ENCODE measurements around the gene SCAPER.
"Not testable (repeated sequence)": the region's sequence is repeated elsewhere in the genome, so short reads cannot be mapped to it uniquely, and the experiment has no call there.

SCAPER gene

DNA sequence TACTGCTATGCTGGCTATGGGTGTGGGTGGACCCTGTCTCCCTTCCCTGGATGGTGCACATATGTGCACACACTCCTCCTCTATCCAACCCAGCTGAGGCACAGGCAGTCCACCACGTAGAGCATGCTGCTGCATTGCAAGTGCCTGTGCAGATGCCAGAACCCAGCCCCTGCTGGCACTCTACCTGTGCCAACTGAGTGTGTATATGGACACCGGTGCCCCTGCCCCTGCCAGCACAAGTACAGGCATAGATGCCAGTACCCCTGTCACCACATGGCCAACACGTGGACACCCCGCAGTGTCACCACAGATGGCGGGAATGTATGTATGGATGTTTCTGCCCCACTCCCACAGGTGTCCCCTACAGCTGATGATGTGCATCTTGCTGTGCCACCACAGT is 352.0 kb downstream of the SCAPER start:
- no peak for DNase-seq

DNA sequence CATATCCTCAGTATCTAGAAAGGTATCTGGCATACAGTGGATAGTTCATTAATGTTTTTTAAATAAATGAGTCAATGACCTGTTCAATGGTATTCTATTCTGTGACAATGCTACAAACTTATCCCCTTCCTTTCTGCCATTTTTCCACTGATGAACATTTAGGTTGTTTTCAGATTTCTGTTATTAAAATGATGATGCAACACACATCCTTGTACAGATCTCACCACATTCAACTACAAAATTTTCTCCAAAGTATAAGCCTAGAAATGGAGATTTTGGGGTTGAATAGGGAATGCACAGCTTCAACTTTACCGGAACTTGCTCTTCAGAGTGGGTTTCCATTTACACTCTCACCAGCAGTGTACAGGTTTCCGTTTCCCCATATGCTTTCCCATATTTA is 358.3 kb downstream of the SCAPER start:
- no peak for DNase-seq

DNA sequence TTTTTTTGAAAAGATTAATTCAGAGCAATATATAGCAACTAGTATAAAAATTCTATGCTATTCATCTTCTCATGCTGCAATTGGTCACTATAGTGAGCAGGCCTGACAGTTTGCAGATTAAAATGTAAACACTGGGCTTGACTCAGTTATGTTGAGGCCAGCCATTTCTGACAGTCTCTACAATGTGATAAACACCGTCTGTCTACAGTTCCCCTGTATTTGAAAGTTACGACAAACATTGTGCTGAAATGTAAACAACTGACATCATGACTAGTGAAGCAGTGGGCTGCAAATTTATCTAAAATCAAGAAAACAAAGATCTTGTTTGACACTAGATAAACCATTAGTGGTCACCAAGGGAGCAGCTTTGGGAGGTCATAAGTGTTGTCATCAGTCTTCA is 371.1 kb downstream of the SCAPER start:
- DNase-seq, result no peak

DNA sequence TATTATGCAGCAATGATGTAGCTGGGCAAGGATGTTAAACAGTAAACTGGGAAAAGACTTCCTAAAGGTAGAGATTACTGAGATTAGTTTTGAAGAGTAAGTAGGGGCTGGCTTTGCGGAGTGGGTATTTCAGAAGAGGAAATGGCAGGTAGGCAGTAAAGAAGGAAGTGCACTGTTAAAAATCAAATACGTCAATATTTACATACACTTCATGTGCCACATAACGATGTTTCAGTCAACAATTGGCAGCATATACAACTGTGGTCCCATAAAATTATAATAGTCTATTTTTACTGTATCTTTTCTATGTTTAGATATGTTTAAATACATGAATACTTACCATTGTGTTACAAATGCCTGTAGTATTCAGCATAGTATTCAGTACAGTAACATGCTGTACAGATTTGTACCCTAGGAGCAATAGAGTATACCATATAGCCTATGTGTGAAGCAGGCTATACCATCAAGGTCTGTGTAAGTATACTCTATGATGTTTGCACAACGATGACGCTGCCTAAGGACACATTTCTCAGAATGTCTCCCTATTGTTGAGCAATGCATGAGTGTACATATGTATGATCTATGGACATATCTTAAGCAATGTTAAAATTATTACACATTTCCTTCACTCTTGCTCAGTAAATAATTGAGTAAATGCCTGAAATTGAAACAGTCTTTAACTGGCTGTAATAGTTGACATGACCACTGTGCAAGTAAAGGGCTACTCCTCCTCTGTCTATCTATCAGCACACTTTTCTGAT is 371.9 kb downstream of the SCAPER start:
- no peak for DNase-seq

DNA sequence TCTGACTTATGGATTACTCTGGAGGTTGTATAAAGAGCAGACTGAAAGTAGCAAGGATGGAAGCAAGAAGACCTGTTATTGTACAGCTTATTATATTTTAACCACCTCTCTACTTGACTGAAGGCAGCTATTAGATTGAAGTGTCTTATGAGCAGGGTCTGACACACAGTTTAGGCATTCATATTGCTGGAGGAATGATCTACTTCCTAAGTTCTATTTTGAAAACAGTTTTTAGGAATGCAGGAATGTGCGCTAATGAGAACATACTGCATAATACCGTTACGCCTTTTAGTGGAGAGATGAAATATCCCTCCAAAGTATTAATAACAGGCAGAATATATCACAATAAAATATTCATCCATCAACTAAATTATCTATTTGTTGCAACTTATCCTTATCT is 375.2 kb downstream of the SCAPER start:
- no peak for DNase-seq

DNA sequence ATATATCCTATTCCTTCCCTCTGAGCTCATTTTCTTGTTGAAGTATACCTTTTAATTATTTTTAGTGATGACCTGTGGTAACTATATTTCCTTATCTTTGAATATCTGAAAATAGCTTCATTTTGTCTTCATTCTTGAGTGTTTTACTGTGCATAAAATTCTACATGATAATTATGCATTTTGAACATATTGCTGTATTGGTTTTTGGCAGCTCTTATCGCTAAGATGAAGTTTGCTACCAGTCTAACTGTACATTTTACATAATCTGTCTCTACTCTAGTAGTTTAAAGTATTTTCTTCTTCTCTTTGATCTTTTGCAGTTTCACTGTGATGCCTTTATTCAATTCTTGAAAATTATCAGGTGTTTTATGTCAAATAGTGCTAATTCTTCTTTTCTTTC is 379.0 kb downstream of the SCAPER start:
- no peak for DNase-seq

DNA sequence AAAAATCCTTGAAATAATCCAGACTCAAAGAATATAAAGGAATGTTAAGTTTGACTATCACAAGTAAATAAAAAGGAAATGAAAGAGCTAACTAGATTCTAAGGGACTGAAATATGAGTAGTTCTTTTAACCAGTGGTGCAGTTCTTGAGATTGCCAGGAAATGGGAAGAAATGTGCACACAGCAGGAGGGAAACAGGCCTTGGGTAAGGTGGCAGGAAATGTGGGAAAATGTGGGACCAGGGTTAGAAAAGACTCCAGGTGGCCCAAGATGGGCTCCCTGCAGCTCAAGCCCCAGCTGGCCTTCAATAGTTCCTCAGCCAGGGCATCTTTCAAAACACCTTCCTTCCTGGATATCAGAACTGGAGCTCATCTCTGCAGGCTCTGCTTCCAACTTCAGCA is 387.2 kb downstream of the SCAPER start:
- no peak for DNase-seq

DNA sequence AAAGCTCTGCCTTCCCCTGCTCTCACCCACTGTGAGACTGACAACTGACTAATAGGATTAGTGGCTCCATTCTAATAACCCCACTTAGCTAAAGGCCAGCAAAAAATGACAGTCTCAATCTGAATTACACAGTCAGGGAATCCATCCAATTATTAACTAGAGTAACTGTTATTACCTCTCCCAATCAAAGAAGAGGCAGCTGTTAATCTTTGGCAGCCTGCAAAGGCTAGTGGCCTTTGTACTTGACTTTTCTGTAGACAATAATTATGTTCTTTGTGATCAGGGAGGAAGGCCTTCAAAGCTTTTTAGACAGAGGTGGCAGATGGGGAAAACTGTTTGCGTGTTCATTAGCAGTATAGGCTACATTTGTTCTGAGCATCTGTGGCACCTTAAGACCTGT is 390.9 kb downstream of the SCAPER start:
- DNase-seq, result no peak

DNA sequence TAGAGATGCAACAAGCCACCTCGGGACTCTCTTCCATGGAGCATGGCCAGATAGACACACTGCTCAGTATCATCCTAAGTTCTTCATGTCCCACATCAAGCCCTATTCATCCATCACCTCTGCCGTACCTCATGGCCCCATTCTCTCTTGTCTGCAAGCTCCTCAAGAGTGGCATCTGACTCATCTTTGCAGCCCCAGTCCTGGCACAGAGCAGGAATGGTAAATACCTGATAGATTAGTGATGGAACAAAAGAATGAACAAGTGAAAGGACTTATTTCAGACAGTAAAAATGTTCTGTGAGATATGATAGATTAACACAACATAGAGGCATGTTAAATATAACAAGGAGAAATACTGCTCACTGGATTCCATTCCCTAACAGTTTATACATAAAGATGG is 392.2 kb downstream of the SCAPER start:
- no peak for DNase-seq

DNA sequence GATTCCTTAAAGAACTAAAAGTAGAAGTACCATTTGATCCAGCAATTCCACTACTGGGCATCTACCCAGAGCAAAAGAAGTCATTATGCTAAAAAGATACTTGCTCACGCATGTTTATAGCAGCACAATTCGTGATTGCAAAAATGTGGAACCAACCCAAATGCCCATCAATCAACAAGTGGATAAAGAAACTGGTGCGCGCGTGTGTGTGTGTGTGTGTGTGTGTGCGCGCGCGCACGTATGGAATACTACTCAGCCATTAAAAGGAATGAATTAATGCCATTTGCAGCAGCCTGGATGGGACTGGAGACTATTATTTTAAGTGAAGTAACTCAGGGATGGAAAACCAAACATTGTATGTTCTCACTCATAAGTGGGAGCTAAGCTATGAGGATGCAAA is 394.5 kb downstream of the SCAPER start:
- DNase-seq, result not testable (repeated sequence)

DNA sequence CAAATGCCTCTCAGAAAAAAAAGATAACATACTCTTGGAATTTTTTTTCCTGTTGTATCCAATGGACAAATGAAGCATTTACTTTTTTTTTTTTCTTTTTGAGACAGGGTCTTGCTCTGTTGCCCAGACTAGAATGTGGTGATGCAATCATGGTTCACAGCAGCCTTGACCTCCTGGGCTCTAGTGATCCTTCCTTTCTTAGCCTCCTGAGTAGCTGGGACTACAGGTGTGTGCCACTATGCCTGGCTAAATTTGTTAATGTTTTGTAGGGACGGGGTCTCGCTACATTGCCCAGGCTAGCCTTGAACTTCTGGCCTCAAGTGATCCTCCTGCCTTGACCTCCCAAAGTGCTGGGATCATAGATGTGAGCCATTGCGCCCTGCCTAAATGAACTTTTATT is 401.3 kb downstream of the SCAPER start:
- DNase-seq, result no peak

DNA sequence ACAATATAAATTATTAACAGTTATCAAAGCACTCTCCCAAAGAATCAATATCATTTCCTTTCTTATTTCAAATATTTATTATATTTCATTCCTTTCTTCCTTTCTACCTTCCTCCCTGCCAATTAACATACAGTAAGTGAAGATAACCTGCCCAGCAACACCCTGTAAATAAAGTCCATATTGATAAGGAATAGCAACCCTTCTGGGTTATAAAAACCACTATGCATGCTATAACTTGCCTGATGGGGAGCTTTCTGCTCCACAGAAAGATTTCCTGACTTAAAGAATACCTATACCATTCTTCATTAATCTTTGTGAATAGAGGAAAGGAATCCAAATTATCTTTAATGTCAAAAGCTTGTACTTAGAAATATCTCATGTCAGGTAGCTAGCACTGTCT is 402.0 kb downstream of the SCAPER start:
- no peak for DNase-seq

DNA sequence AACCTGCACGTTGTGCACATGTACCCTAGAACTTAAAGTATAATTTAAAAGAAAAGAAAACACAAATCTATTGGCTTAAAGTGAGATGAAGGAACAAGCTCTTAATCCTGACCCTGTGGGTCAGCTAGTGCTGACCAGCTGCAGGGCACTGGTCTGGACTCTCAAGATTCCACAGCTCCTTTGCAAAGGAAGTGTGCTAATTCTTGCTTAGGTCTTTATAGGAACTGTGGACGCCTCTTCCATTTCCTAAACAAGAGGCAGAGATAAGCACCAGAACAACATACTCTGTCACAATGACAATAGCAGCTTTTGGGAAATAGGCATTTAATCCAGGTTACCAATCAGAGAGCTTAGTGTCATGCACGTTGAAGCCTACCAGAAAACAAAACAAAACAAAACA is 402.5 kb downstream of the SCAPER start:
- no peak for DNase-seq

DNA sequence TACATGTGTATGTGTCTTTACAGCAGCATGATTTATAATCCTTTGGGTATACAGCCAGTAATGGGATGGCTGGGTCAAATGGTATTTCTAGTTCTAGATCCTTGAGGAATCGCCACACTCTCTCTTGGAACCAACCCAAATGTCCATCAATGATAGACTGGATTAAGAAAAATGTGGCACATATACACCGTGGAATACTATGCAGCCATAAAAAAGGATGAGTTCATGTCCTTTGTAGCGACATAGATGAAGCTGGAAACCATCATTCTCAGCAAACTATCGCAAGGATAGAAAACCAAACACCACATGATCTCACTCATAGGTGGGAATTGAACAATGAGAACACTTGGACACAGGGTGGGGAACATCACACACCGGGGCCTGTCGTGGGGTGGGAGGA is 403.0 kb downstream of the SCAPER start:
- not testable (repeated sequence) for DNase-seq

DNA sequence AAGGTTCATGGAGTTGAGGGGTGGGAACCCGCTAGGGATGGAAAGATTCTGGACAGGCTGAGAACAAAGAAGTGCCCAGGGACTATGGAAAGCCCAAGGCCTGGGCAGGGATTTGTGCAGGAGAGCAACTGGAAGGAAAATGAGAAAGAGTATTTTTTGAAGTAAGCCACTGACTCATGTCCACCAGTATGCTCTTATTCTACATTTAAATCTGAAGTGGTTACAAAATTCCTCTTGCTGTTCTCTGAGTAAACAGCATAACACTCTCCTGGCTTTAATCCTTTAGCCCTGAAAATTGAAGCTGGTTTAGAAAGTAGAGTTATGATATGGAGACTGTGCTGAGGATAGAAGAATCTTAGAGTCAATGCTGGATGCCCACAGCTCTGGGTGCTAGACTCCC is 403.4 kb downstream of the SCAPER start:
- no peak for DNase-seq

DNA sequence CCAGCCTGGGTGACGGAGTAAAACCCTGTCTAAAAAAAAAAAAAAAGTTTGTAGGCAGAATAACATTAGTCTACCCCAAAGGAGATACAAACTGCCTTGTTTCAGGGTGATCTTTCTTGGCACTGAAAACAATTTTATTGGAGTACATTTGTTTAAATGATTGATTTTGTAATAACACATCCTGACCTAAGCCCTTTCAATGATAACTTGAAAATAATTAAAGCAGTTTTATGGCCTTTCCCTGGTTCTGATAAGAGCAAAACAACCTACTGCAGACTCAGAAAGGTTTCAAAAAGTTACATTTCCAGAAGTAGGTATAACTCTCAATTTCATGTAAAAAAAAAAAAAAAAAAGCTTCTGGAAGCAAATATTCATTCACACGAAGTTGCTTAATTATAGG is 404.1 kb downstream of the SCAPER start:
- no peak for DNase-seq

DNA sequence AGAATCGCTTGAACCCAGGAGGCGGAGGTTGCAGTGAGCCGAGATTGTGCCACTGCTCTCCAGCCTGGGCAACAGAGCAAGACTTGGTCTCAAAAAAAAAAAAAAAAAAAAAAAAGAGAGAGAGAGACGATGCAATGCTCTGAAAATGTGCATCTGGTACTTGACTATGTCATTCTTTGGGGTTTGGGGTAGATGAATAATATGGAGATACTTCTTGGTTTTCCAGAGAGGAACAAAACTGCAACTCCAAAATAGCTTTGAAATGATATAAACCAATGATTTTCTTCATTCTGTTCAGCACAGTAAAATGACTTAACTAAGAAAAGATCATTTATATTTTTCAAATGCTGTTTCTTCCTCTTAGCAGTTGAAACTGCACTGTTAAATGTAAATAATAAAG is 409.7 kb downstream of the SCAPER start:
- DNase-seq, result no peak

DNA sequence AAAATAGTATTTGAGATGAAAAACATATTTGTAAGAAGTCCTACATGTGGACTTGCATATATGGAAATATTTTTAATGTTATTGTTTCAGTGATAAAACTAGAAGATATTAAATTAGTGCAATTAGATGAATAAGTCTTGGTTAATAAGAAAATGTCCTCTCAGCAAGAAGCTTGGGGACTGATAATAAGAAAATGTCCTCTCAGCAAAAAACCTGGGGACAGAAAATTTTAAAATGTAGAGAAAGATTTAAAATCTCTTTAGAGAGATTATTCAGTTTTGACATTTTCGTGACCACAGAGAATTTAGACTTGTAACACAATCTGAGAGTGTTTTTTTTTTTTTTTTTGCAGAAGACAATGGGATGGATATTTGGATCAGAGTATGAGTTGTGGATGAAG is 412.6 kb downstream of the SCAPER start:
- DNase-seq, result no peak

DNA sequence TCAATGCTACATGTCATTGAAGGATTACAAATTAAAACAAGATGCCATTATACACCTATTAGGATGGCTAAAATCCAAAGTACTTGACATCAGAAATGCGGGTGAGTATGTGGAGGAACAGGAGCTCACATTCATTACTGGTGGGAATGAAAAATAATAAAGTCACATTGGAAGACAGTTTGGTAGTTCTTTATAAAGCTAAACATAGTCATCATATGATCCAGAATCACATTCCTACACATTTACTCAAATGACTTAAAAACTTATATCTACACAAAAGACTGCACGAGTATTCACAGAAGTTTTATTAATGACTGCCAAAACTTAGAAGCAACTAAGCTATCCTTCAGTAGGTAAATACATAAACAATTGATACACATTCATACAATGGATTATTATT is 421.4 kb downstream of the SCAPER start:
- no peak for DNase-seq

DNA sequence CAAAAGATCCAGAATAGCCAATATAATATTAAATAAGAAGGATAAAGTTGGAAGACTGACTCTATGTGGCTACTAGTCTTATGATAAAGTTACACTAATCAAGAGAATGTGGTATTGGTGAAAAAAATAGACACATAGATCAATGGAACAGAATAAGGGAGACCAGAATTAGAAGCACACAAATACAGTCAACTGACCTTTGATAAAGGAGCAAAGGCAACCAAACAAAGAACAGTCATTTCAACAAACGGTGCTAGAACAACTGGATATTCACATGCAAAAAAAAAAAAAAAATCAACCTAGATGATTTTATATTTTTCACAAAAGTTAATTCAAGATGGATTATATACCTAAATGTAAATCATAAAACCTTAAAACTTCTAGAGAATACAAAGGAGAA is 422.1 kb downstream of the SCAPER start:
- DNase-seq, result no peak

DNA sequence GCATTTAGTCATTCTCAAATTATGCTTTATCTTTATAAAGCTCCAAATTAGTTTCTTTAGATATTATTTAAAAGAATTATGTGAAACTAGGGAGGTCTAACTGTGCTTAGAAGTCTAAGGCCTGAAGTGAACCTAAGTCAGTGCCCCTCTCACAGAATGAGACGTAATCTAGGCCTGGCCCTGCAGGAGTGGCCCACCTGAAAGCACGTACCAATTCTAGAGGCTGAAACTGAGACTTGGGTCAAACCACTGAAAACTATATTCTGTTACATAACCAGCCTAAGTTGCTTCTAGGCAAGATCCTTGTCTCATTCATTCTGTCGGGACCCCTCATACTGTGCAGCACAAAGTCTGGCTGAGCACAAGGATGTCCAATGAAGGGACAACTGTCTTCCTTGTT is 424.9 kb downstream of the SCAPER start:
- no peak for DNase-seq

DNA sequence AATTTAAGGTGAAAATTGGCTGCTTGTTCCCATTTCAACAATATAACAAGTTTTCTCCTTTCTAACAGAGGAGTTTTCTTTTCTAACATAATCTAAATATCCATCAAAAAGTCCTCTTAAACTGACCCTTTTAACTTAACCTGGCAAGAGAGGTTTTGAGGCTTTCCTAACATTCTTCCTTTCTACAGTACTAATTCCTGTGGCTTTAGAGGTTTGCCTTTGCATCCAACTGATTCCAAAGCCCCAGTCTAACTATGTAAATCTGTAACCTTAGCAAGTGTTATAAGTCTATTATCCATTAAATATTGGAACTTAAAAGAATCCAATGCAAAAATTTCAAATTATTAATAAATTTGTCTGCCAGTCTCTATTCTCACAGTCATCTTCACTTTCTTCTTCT is 434.4 kb downstream of the SCAPER start:
- no peak for DNase-seq

DNA sequence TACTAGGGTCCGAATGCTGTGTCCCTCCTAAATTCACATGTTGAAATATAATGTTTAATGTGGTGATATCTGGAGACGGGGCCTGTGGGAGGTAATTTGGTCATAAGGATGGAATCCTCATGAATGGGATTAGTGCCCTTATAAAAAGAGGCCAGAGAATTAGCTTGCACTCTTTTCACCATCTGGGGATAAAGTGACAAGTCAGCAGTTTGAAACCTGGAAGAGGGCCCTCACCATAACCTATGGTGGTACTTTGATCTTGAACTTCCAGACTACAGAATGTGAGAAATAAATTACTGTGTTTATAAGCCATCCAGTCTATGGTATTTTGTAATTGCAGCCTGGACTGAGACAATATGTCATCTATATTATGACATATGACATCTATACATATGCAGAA is 436.4 kb downstream of the SCAPER start:
- DNase-seq, result no peak

DNA sequence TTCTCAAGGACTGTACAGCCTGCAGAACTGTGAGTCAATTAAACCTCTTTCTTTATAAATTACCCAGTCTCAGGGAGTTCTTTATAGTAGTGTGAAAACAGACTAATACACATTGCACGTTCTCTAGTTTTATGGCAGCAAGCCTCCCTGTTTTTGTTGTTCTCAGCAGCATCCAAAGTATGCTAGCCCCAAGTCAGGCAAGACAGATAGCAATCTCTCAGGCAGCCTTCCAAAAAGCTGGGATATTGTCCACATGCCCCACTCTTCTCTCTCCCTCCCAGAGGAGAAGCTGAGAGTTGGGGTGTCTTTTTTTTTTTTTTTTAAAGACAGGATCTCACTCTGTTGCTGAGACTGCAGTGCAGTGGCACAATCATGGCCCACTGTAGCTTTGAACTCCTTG is 438.0 kb downstream of the SCAPER start:
- no peak for DNase-seq

DNA sequence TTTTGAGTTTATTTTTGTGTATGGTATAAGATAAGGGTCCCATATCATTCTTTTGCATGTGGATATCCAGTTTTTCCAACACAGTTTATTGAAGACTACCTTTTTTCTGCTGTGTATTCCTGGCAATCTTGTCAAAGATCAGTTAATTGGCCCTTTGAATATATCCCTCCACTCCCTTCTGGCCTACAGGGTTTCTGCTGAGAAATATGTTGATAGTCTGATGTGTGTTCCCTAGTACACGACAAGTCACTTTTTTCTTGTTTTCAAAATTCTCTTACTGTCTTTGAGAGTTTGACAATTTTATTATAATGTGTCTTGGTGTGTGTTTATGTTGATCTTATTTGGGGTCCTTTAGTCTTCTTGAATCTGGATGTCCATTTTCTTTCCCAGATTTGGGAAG is 439.4 kb downstream of the SCAPER start:
- DNase-seq, result no peak

DNA sequence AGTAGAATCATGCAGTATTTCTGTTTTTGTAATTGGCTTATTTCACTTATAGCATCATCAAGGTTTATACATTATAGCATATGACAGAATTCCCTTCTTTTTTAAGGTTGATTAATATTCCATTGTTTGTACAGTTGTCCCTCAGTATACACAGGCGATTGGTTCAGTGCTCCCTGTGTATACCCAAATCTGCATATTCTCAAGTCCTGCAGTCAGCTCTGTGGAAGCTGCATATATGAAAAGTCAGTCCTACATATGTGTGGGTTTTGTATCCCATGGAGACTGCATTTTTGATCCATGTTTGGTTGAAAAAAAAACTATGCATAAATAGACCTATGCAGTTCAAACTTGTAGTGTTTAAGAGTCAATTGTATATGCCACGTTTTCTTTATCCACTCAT is 440.9 kb downstream of the SCAPER start:
- no peak for DNase-seq
